CD4-positive, alpha-beta T cell treated with Interleukin-6 for 4 hours (primary cell): ENCODE data around the gene SLC6A8.
"Not testable (repeated sequence)": the region's sequence is repeated elsewhere in the genome, so short reads cannot be mapped to it uniquely, and the experiment has no call there.

Source experiments
- DNase-seq: peaks from one replicate; pipeline ENCODE4 v3.0.0-alpha.2; 2020; ENCODE audit warnings: mixed read lengths

The SLC6A8 gene

DNA sequence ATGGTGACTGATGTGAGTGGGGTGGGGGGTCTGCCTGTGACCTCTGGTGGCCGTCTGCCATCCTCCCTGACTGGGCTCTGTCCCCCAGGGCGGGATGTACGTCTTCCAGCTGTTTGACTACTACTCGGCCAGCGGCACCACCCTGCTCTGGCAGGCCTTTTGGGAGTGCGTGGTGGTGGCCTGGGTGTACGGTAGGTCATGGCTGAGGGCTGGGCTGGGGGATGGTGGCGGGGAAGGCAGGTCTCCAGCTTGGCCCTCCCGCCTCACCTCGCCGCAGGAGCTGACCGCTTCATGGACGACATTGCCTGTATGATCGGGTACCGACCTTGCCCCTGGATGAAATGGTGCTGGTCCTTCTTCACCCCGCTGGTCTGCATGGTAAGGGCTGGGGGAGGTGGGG, 6.5 kb downstream of the SLC6A8 start:
- not testable (repeated sequence) for DNase-seq

DNA sequence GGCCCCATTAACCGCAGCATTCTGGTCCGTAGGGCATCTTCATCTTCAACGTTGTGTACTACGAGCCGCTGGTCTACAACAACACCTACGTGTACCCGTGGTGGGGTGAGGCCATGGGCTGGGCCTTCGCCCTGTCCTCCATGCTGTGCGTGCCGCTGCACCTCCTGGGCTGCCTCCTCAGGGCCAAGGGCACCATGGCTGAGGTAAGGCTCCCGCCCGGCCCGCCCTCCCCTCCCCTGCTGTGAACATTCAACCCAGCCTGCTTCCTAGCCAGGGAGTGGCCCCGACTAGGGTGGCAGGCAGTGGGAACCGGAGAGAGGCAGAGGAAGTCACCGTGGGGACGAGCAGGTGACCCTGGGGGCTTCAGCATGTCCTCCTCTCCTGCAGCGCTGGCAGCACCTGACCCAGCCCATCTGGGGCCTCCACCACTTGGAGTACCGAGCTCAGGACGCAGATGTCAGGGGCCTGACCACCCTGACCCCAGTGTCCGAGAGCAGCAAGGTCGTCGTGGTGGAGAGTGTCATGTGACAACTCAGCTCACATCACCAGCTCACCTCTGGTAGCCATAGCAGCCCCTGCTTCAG, 7.1 kb downstream of the SLC6A8 start:
- DNase-seq = no peak

DNA sequence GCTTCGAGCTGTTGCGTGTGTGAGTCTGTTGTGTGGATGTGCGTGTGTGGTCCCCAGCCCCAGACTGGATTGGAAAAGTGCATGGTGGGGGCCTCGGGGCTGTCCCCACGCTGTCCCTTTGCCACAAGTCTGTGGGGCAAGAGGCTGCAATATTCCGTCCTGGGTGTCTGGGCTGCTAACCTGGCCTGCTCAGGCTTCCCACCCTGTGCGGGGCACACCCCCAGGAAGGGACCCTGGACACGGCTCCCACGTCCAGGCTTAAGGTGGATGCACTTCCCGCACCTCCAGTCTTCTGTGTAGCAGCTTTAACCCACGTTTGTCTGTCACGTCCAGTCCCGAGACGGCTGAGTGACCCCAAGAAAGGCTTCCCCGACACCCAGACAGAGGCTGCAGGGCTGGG, 8.4 kb downstream of the SLC6A8 start:
- no peak for DNase-seq

DNA sequence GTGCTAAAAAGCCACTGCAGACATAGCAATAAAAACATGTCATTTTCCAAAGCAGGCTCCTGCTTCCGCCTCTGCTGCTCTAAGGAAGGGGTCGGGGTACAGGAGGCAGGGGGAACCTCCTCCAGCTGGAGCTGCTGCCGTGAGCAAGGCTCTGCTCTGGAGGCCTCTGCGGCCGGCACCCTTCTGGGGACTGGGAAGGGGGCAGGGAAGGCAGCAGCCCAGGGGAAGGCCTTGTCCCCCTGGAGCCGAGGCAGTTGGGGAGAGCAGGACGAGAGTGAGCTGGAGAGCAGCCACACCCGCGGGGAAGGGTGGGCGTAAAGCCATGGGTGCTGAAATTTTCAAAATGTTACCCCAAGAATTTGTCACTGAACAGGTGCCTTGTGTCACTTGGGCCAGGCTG, 8.8 kb downstream of the SLC6A8 start:
- not testable (repeated sequence) for DNase-seq

DNA sequence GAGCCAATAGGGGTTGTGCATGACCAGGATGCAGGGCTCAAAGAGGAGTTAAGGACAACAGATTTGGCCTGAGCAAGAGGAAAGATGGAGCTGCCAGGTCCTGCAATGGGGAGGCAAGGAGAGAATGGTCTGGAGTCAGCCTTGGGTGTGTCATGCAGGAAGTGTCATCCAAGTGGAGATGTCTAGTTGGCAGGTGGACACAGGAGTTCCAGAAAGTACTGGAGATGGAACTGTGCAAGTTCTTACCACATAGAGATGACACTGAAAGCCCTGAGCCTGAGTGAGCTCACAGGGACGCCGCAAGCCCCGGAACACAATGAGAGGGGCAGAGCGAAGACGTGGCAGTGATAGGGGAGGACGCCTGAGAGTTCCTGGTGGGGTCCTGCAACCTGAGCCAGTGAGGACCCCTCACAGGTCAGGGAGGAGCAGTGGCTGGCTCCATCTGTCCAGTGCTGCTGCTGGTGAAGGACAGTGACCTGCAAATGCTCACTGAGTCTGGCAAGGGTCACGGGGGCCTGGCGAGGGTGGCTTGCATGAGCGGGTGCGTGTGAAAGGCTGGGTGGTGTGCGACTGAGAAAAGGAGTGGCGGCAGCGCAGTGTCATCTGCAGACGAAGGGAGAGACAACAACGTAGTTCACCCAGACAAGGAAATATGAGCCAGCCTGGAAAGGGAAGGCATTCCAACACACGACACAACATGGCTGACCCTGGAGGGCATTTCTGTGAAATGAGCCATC, 9.4 kb downstream of the SLC6A8 start:
- DNase-seq = not testable (repeated sequence)

DNA sequence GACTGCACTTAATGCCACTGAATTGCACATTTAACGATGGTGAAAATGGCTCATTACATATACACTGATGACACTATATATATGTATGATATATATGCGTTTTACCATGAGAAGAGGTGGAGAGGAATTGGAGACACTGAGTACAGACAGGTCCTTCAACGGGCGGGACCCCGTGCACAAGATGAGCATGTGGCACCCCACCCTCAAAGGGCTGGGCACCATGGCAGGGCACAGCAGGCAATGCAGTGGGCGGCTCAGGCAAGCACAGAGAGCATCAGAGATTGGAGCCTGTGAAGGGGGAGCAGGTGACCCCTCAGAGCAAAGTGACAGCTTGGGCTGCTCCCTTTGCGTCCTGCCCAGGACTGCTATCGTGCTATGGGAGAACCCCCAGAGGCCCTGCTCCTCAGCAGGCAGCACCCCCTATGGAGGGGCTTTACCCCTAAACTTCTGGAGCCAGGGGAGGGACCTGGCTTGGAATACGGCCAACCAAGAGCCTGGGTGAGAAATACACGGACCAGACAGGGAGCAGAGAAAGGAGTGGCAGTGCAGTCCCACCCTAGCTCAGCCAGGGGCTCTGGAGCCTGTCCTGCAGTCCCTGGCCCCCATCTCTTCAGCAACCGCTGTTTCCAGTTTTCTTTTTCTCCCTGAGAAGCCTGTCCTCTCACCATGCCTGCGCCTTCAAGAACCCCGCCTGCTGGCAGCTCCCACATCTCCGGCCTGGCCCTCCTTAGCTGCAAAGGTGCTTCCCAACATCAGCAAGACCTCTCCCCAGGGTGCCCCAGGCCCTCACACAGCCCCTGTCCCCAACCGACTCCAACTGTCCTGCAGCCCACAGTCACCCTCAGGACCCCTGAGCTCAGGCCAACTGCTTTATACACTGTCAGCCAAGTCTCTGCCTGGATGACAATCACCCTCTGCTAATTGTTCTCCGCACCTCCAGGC, 10.5 kb downstream of the SLC6A8 start:
- DNase-seq = no peak

DNA sequence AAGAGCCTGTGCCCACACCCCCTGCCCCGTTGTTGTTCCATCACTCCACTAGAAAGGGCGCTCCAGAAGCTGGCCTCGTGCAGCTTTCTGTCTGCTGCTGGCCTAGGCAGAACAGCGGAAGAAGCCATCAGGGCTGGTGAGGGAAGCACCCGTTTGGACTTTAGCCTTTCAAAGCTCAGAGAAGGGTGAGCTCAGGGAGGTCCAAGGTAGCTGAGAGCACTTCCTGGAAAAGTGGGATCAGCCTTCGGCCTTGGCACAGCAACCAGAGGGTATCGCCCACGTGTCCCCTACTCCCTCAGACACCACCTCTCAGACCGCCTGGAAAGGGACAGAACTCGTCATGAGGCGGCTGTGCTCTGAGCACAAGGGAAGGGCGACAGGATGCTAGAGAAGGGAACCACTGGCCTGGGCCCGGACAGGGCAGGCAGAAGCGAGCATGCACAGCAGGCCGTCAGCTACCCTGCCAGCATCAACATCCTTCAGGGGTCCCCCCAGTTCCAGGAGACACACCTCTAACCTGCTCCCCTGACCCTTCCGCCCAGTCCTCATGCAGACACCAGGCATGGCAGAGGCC, 11.6 kb downstream of the SLC6A8 start:
- not testable (repeated sequence) for DNase-seq

DNA sequence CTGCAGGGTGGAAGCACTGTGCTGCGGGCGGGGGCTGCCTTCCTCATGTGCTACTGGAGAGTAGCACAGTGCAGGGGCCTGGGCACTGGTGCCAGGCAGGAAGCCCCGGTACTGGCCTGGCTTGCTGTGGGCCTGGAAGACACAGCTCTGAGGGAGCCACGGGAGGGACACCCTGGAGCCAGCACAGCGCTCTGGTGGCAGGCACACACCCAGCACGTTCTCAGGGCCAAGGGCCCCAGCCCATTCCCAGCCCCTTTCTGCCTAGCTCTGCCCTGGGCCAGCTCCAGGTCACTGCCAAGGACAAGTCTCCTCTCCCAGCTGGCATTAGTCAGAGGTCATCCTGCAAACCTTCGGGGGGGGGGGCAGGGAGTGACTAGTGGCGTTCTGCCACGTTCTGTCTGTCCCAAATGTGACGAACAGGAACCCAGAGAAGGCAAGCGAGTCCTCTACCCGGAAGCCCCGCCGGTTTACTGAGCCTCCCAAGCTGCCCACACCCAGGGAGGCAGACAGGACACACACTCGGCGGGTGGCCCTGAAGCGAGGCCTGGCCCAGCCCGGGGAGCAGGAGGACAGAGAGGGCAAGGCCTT, 12.2 kb downstream of the SLC6A8 start:
- not testable (repeated sequence) for DNase-seq

DNA sequence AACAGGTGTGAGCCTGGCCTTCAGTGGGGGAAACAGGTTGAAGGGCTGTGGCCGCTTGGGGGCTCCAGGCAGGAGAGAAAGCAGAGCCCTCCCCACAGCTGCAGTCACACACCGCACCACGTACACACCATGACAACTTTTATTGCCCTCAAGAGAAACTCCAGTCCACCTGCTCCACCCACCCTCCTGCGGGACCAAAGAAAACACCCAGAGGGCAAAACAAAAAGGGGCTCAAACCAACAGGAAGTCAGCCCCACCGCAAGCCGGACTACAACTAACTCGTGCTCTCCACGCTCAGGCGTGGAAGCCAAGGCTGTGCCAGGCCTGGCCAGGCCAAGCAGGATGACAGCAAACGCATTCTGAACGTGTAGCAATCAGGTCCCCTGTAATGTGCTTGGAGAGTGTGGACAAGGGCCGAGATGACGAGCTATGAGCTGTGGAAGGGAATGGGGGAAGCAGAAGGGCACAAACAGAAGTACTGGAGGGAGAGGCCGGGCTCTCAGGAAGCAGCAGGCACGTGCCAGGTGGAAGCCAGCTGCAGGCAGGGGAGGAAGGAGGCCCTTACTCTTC, 12.7 kb downstream of the SLC6A8 start:
- no peak for DNase-seq

DNA sequence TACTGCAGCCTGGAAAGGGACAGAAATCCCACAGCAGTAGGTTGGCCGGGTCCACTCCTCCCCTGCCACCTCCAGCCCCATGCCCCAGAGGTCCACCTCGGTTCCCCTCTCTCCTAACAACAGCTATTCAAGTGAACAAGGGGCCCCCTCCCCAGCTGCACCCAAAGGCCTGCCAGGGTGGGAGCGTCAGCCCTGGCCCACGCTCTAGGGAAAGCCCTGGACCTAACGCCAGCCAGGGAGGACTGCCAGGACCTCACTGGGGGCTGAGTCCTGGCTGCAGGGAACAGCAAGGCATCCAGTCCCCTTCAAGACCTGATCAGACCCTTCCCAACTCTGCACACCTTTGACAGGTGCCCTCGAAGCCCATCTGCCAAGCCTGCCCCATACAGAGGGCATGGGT, 13.2 kb downstream of the SLC6A8 start:
- no peak for DNase-seq

DNA sequence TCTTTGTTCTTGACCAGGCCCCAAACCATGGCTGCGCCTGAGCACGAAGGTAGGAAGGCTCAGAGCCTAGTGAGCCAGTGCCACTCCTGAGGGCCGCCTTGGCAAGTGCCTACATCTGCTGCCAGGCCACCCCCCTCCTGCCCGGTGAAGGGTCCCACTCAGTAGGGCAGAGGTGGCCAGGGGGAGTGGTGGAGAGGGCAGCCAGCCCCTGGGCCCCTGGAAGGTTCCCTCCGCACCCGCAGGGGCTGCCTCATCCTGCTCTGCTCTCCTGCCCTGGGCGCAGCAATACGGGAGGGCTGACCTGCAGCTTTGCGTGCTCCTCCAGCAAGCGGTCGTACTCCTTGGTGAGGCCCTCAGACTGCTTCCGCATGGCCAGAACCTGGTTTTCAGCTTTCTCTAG, 14.0 kb downstream of the SLC6A8 start:
- no peak for DNase-seq

DNA sequence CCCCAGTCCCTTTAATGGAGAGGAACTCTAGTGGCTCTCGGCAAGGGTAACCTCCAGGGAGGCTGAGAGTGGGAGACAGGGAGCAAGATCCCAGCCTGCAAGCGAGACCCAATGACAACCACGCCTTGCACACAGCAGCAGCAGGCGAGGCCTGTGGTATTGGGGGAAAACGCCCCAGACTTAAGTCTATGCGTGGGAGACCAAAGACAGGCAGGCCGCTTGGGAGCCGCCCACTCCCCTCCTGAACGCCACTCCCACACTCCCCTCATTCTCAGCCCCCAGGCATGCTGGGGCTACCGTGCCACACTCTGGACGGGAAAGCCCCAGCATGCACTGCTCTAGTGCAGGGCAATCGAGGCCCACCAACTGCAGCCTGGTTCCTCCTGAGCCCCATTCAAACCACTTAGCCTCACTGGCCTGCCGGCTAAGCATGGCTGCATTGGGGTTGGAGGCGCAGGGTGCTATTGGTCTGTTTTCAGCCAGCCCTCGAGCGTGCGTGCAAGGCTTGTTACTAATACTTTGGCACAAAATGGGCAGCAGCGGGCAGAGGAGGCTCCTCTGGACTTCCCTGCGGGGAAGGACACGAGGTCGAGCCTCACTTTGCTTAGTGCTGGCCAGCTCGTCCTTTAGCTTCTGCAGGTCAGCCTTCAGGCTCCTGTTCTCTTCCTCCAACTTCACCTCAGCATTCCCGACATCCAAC, 14.8 kb downstream of the SLC6A8 start:
- no peak for DNase-seq

DNA sequence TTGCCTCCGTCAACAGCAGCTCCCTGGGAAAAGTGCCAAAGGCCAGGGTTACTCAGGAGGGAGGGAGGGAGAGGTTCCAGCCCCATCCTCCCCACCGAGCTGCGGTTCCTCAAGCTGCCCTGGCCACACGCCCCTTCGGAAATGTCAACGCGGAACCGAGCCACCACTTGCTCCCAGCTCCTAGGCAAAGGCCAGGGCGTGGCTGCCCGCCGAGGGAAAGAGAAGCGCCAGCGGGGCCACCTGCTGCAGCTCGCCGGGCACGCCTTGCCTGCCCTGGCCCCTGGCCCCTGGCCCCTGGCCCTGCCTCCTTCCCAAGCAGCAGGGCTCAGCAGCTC, 15.3 kb downstream of the SLC6A8 start:
- DNase-seq = no peak

DNA sequence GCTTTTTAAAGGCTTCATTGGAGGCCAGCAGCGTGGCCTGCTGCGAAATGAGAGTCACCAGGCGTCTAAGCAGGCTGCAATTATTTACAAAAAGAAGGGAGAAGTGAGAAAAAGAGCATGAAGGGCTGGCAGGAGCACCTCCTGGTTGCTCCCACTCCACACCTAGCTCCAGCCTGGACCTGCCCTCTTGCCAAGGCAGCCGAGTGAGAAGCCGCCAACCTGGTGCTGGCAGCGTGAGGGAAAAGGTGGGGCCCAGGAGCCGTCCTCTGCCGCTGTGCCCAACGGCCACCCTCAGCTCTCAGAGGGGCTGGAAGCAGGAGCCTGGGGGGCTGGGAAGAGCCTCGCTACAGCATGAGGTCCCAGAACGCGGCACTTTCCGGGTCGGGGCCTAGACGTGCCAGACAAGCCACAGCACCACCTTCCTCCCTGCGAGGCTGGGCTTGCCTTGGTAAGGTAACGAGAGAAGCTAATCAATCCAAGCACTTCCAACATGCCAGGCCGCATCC, 16.3 kb downstream of the SLC6A8 start:
- DNase-seq = no peak

DNA sequence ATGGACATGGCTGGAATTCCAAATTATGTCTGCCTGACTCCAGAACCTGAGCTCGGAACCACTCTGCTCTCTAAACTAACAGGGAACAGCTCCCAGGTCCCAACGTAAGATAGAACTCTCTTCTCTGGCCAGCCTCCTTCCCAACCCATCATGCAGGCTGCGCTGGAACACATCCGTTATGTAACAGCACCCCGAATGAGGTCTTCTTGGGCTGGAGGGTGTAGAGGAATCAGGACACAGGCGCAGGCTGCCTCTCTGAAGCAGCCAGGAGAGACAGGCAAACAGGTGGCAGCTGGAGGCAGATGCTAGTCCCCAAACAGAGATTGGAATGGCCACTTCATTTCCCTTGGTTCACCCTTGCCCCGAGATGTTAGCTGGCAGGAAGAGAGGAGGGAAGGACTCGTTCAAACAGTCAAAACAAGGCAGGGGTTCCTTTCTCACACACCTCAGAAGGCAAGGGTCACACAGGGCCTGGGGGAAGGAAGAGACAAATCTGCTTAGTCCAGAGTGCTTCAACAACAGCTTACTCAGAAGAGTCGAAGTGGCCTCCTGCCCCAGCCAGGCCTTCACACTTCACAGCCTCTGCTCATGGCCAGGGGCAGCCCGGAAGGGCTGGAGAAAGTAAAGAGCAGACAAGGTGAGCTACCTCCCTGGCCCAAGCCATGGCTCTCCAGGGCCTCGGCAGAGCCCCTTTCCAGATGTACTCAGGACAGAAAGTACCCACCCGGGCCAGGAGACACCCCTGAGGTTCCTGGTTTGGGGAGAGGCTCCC, 17.1 kb downstream of the SLC6A8 start:
- DNase-seq = not testable (repeated sequence)

DNA sequence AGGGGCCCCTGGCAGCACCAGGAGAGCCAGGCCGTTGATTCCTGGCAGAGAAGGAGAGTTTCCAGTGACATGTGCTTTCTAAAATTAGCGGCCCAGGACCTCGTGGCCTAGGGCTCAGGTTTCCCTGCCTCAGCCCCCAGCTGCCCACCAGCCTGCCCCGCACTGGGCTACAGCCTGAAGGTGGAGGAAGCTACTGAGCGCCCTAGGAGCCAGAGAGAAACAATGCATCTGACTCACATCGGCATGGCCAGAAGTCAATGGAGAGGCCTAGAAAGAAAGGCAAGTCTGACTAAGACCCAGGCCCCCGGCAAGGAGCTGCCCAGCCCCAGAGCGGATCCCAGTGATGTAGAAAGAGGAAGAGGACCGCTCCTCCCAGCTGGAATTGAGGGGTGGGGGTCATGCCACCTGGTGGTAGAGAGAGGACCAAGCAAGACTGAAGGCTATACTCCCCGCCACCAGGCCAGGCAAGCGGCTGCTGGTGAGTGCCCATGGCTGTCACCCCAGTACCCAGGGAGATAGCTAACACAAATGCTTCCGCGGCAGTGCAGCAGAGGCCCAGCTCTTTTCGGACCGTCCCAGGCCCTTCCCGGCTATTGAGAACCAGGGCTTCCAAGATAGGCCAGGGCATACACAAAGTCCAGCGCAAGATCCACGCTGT, 17.8 kb downstream of the SLC6A8 start:
- DNase-seq = not testable (repeated sequence)

DNA sequence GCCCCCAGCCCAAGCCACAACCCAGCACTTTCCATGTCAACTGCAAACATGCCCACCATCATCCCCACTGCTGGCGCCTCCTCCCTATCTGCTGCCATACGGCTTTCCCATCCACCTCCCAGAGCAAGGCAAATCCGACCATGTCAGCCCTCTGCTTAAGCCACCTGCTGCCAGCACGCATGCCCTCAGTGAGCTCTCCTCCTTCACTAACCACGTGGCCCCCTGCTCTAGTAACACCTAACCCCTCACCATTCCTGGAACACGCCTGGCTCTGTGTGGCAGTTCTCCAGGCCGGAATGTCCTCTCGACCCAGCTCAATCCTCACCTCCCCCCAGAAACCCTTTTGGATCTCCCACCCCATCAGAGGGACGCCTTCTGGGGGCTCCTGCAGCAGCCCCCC, 19.1 kb downstream of the SLC6A8 start:
- no peak for DNase-seq

DNA sequence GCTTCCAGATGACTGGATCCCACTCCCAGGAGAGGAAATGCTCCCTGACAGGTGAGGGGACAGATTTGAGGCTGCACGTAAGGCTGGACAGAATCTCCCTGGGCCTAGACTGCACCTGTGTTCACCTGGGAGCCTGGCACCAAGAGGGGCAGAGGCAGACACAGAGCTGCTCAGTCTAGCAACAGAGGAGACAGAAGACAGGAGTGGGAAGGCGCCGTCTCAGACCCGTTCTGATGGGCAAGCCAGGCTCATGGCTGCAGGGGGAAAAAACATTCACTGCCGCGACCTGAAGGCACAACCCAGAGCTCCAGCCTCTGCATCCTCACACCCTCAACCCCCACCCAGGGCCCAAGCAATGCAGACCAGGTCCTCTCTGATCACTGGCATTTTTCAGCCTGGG, 19.7 kb downstream of the SLC6A8 start:
- DNase-seq = no peak

DNA sequence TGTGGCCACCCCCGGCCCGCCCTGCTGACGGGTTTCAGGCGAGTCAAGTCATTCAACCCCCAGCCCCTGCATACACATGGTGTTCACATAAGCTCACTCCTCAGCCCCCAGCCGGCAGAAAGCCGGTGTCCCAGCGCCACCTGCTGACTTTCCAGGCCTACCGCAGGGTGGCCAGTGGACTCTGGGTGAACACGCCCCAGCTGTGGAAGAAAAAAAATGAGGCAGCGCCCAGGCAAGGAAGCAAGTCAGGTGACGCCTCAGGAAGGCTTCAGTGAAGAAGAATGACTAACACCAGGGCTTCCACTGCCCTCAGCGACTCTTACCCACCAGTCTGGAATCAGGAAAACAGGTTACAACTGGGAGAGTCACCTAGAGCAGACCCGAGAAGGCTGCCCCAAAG, 20.7 kb downstream of the SLC6A8 start:
- DNase-seq = peak; percentile 56
